OCI-LY1 (cell line): Measurements from ENCODE around the gene TOP2A.

Source experiments
- EZH2 ChIP-seq: fragments of 200-600 bp; sonication (generic), shearing (Covaris generic); IDR thresholded peaks from 2 replicates; pipeline ENCODE4 v1.8.0; 2017; ENCODE audit warnings: borderline replicate concordance, mixed run types, mild to moderate bottlenecking, antibody characterized with exemption, low read length, moderate library complexity, mixed read lengths
- TF ChIP-seq, protein P1 (sequence below): fragments of 200-600 bp; sonication (generic), shearing (Covaris generic); IDR thresholded peaks from 2 replicates; pipeline ENCODE4 v1.5.1; 2017; ENCODE audit warnings: mild to moderate bottlenecking, antibody characterized with exemption, low read length, moderate library complexity, mixed read lengths

DNA sequence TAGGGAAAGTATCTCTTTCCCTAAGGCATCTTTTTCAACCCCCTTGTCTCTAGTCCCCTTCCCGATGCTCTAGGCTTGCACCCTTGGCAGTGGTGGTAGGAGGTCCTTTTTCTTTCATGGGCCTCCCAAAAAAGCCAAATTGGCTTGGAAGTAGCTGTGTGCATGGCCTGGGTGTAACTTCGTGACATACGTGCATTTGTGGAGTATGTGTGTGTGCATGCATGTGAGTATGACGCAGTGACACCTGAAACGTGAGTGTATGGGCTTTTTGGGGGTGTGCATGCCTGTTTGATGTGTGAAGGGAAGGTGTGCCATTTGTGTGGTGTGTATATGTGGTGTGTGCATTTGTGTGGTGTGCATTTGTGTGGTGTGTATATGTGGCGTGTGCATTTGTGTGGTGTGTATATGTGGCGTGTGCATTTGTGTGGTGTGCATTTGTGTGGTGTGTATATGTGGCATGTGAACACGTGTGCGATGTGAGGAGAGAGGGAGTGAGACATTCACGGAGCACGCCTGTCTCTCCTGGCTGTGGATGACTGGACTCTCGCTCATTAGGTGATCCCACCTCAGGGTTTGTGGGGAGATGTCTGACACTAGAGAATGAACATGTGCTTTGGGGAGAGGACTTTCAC, 41.3 kb upstream of the TOP2A start:
- TF ChIP-seq, protein P1, sequence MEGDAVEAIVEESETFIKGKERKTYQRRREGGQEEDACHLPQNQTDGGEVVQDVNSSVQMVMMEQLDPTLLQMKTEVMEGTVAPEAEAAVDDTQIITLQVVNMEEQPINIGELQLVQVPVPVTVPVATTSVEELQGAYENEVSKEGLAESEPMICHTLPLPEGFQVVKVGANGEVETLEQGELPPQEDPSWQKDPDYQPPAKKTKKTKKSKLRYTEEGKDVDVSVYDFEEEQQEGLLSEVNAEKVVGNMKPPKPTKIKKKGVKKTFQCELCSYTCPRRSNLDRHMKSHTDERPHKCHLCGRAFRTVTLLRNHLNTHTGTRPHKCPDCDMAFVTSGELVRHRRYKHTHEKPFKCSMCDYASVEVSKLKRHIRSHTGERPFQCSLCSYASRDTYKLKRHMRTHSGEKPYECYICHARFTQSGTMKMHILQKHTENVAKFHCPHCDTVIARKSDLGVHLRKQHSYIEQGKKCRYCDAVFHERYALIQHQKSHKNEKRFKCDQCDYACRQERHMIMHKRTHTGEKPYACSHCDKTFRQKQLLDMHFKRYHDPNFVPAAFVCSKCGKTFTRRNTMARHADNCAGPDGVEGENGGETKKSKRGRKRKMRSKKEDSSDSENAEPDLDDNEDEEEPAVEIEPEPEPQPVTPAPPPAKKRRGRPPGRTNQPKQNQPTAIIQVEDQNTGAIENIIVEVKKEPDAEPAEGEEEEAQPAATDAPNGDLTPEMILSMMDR: no peak
- TF ChIP-seq EZH2: no peak
